Breast epithelium (tissue), 3 donors: Measurements from ENCODE around the gene GAGE1.
"Not testable (repeated sequence)": the region's sequence is repeated elsewhere in the genome, so short reads cannot be mapped to it uniquely, and the experiment has no call there.

Experiments
- POLR2A ChIP-seq: fragments of 450-650 bp; IDR thresholded peaks from one replicate; pipeline ENCODE4 v1.6.1; 2016; ENCODE audit warnings: antibody characterized with exemption, mild to moderate bottlenecking, moderate library complexity
- POLR2AphosphoS5 ChIP-seq, 3 donors: sonication (generic); formaldehyde crosslinking; IDR thresholded peaks; one replicate each; pipeline ENCODE4 v1.6.1; 2017; ENCODE audit warnings: antibody characterized with exemption in 3 of 3
- TF ChIP-seq, protein P1 (sequence below), 3 donors: fragments of 450-650 bp; IDR thresholded peaks; one replicate each; pipeline ENCODE4 v1.5.1; 2016 to 2017; ENCODE audit warnings: antibody characterized with exemption in 3 of 3, mild to moderate bottlenecking in 3 of 3, moderate library complexity in 3 of 3

- TF ChIP-seq, protein P1, sequence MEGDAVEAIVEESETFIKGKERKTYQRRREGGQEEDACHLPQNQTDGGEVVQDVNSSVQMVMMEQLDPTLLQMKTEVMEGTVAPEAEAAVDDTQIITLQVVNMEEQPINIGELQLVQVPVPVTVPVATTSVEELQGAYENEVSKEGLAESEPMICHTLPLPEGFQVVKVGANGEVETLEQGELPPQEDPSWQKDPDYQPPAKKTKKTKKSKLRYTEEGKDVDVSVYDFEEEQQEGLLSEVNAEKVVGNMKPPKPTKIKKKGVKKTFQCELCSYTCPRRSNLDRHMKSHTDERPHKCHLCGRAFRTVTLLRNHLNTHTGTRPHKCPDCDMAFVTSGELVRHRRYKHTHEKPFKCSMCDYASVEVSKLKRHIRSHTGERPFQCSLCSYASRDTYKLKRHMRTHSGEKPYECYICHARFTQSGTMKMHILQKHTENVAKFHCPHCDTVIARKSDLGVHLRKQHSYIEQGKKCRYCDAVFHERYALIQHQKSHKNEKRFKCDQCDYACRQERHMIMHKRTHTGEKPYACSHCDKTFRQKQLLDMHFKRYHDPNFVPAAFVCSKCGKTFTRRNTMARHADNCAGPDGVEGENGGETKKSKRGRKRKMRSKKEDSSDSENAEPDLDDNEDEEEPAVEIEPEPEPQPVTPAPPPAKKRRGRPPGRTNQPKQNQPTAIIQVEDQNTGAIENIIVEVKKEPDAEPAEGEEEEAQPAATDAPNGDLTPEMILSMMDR (IDR thresholded peaks at IDR 0.05), result not testable (repeated sequence)
- not testable (repeated sequence) for TF ChIP-seq POLR2A; POLR2AphosphoS5 (IDR thresholded peaks at IDR 0.05)
These were observed at the start of gene GAGE1 for GRCh38 chrX:49598720-49599119.
